Suppressor macrophage treated with lipopolysaccharide for 1 hour (primary cell): ENCODE results near the gene MBD3L3.
"Not testable (repeated sequence)": the region's sequence is repeated elsewhere in the genome, so short reads cannot be mapped to it uniquely, and the experiment has no call there.

ENCODE experiments used
- DNase-seq, 3 donors: peaks; one replicate each; pipeline ENCODE4 v3.0.0-alpha.2; 2020 to 2022

MBD3L3 gene

DNA sequence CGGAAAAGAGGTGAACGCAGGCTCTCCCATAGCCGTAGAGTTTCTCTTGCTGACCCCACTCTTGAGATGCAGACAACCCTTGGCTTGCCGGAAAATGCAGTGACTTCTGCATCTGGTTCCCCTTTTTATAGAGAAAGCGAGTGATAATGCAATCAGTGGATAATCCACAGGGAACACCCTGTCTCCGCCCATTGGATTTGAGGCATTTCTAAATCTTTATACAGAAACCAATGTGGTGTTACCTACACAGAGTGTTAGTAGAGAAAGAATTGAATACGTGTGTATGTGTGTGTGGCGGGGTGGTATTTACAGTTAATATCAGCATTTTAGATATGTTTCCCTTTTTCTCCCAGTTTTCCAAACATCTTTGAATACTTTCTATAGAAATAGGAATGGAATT is at the start of gene MBD3L3:
MBD3L3 (minus strand) TSS at position 101 of the 400 bp plus-strand sequence; CDS start at position 30, 71 bp downstream.
- DNase-seq: not testable (repeated sequence)

- DNase-seq: no peak
These were observed 48.5 kb upstream of the MBD3L3 start for GRCh38 chr19:7106711-7107657.

DNA sequence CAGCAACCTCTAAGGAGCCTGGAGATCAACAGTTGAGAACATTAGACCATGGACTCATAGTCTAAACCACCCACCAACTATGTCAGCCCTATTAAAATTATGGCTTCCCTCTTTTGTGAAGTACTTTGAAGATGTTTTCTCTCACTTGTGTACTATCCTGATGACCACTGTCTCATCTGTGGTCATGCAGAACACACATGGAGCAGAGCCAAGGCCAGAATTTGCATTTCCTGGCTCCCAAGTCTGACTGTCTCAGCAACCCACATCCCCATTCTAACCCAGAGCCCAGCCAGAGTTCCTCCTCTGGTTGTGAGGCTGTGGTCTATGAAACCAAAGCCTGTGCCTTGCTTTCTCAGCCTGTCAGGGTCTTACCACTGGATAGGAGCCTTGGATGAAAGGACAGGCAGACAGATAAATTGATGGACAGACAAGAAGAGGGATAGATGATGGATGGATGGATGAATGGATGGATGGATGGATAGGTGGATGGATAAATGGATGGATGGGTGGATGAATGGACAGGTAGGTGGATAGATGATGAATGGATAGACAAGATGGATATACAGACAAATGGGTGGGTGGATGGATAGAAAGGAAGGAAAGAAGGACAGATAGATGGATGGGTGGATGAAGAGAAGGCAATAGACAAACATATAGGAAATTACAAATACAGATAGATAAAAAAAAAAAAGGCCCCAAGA is 46.4 kb upstream of the MBD3L3 start:
- peak; percentile 65 to 82 (median 72) for DNase-seq

GRCh38 chr19:7101498-7102253 is 43.2 kb upstream of the MBD3L3 start:
- DNase-seq: no peak

DNA sequence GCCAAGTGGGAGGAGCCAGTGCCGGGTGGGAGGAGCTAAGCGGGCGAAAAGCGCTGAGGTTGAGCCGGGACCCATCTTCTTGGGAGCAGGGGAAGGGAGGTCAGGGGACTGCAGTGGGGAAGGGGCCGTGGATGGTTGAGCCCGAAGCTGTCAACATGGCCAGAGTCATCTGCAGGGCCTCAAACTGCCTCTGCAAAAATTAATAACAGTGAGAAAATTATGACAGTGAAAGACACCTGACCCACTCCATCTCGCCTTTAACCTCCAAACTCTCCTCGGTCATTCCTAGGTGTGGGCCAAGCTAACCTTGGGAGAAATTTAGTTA is 41.1 kb upstream of the MBD3L3 start:
- no peak for DNase-seq

DNA sequence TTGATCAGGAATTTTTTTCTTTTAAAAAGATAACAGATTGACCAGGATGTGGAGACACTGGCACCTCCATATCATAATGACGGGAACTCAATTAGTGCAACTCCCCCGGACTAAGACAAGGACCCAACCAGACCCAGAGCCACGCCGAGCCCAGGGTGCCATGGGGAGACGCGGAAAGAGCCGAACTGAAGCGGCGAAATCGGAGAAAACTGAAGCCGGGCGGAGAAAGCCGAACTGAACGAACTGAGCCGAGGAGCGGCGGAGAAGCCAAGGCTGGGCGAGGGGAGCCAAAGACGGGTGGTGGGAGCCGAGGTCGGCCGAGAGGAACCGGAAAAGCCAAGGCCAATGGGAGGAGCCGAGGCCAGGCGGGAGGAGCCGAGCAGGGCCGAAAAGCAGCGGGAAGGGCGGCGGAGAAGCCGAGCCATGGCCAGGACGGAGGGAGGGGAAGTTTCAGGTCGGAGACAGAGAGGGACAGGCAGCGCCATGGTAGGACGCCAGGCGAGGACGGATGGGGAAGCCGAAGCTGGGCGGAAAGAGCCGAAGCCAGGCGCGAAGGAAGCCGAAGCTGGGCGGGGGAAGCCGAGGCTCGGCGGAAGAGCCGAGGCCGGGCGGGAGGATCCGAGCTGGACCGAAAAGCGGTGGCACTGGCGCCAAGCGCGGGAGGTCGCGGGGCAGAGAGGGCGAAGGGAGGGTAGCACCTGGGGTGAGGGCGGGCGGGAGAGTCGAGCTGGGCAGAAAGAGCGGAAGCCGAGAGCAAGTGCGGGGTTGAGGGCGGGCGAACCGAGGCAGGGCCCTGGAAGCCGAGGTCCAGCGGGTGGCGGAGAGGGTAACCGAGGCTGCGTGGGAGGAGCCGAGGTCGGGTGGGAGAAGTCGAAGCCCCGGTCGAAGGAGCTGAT is 40.5 kb upstream of the MBD3L3 start:
- peak; percentile 94 to 96 (median 95) for DNase-seq

DNA sequence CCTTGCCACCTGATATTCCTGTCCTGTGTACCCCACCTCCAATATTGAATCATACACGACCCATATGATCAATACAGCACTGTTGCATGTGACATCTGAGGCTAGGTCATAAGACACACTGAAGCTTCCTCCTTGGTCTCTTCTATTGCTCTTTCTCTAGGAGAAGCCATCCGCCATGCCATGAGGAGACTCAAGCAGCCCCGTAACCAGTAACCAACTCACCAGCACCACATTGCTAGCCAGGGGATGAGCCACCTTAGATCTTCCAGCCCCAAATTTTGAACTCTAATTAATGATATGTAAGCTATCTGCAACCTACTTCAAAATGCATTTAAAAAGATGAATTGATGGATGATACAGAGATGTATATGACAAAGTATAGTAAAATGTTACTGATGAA is 39.6 kb upstream of the MBD3L3 start:
- DNase-seq: no peak

DNA sequence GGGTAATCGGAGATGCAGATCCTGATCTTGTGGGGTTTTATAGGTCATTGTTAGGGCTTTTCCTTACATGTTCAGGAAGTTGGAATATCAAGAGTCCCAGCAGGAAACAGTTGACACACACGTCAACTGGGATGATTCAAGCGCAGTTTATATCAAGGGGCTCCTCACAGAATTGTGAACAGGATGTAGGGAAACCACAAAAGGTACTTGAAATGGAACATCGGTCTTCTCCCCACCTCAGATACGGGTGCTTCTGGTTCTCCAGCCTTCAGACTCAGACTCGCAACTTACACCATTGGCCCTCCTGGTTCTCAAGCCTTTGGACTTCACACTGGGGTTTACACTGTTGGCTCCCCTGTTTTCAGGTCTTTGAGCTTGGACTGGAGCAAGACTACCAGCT is 30.5 kb upstream of the MBD3L3 start:
- DNase-seq: no peak

GRCh38 chr19:7083076-7083956 is 24.8 kb upstream of the MBD3L3 start:
- no peak for DNase-seq

GRCh38 chr19:7078008-7078407 is 19.5 kb upstream of the MBD3L3 start:
- no peak for DNase-seq

DNA sequence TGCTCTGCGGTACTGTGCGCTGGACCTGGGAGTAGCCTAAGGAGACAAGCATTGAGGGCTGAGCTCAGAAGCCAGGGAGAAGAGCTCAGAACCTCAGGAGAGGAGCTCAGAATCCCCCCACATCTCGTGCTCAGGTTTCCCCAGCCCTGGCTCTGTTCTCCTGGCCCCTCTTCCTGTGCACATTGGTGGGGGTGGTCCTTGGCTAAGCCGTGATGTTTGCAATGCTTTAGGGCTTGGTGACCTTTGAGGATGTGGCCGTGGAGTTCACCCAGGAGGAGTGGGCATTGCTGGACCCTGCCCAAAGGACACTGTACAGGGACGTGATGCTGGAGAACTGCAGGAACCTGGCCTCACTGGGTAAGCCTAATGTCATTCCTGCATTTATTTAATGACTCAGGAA is 17.7 kb upstream of the MBD3L3 start:
- DNase-seq: no peak

GRCh38 chr19:7074705-7075282 is 16.3 kb upstream of the MBD3L3 start:
- DNase-seq: no peak

GRCh38 chr19:7072541-7072940 is 14.1 kb upstream of the MBD3L3 start:
- DNase-seq: no peak

DNA sequence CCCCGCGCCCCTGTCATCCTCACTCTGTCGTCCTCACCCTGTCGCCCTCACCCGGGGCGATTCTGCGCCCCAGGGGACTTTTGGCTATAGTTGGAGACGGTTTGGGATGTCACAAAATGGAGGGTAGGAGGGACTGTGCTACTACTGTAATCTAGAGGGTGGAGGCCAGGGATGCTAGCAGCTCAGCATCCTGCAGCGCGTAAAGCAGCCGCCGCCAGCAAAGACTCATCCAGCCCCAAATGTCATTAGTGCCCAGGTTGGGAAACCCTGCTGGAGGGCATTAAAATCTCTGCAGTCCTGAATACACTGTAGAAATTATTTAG is 11.4 kb upstream of the MBD3L3 start:
- DNase-seq: peak in 1 of 3 donors; percentile 25

DNA sequence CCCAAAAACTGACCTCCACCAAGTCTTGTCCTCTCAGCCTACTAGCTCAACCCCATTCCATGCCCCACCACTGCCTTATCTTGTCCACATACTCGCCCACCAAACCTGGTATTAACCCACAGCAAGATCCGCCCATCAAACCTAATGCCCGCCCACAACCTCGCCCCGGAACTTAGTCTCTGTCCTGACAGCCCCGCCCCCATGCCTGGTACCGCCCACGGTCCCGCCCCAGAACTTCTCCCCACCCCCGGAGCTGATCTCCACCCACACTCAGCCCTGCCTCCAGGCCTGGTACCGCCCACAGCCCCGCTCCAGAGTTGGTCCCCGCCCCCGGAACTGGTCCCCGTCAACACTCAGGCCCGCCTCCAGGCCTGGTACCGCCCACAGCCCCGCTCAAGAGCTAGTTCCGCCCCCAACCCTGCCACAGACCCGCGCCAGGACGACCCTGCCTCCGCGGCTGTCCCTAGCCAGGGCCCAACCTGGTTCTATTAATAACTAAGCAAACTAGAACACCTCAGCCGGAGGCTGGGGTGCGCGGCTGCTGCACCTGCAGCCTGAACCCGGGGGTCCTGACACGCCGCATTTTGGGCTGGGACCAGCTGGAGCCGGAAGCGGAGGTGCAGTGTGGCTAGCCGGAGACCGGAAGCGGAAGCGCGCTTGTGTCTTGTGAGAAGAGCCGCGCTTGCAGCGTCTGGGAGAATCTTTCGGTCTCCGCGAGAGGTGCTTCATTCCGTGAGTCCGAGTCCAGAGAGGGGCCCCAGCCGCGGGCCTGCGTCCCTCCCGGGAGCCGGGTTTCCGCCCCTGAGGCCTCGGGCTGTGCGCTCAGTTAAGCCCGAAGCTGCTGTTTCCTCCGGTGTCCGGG is 10.8 kb upstream of the MBD3L3 start, which contains the start of gene ZNF557:
ZNF557 (plus strand) TSS at position 662 of the 862 bp plus-strand sequence. CDS start 5,372 bp downstream, outside the sequence.
- DNase-seq: peak; percentile 98 to 99 (median 98)

DNA sequence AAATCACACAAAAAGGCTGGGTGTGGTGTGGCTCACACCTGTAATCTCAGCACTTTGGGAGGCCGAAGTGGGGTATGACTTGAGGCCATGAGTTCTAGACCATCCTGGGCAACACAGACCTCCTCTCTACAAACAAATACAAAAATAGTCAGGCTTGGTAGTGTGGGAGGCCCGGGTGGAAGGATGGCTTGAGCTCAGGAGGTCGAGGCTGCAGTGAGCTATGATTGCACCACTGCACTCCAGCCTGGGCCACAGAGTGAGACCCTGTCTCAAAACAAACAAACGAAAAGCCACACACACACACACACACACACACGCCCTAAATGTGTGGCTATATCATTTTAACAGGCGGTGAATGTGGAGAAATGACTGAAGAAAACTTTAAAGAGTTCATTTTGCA is 10.1 kb upstream of the MBD3L3 start:
- DNase-seq: no peak

DNA sequence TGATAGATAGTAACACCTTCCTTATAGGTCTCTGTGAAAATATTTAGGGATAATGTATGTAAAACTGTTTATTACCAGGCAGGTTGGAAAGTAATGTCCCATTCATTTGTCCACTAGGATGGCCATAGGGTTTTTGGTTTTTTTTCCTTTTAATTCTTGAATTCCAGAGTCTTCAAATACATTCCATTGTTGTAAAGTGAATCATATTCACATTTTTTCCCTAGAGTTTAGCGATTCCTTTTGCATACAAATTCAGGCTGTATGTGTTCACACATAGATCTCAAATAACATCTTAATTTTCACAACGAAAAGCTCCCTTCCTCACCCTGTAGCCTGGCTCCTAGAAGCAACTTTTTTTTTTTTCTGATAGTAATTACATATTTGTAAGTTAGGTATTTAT is 9.2 kb upstream of the MBD3L3 start:
- no peak for DNase-seq

- peak in 2 of 3 donors; percentile 13 for DNase-seq
These were observed 8.6 kb upstream of the MBD3L3 start for GRCh38 chr19:7067122-7067521.

DNA sequence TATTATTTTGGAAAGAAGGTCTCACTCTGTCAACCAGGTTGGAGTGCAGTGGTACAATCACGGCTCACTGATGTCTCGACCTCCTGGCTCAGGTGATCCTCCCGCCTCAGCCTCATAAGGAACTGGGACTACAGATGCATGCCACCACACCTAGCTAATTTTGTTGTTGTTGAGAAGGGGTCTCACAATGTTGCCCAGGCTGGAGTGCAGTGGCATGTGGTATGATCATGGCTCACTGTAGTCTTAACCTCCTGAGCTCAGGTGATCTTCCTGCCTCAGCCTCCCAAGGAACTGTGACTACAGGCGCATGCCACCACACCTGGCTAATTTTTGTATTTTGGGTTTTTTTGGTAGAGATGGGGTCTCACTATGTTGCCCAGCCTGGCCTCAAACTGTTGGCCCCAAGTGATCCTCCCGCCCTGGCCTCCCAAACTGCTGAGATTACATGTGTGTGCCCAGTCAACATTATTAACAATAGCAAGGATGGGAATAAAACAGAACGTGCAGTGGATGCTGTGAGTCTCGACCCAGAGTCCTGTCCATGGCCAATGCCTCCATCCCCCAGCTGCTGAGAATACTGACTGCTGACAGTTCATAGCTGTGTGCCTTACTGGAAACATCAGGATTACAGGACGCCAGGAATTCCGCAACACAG is 5.4 kb upstream of the MBD3L3 start:
- no peak for DNase-seq
